Left ventricle myocardium inferior (tissue), 1 donor: ENCODE measurements around the gene TMEM42. TPM values are rescaled to one million over a fixed set of nuclear protein-coding genes. Genes with fewer than 3 reads are reported as not detected.

ENCODE experiments used
- DNase-seq: peaks from one replicate; pipeline ENCODE4 v3.0.0-alpha.2; 2020
- H3K27ac ChIP-seq: fragments of 200-600 bp; replicated peaks from 2 replicates; pipeline ENCODE4 v1.8.0; 2021
- H3K27me3 ChIP-seq: fragments of 200-600 bp; 2 replicates; pipeline ENCODE4 v1.8.0; 2021; ENCODE audit warnings: low read depth
- H3K36me3 ChIP-seq: fragments of 200-600 bp; 2 replicates; pipeline ENCODE4 v1.8.0; 2021
- H3K4me1 ChIP-seq: fragments of 200-600 bp; 2 replicates; pipeline ENCODE4 v1.8.0; 2021
- H3K4me3 ChIP-seq: fragments of 200-600 bp; 2 replicates; pipeline ENCODE4 v1.8.0; 2021; ENCODE audit warnings: mild to moderate bottlenecking, moderate library complexity
- H3K9me3 ChIP-seq: fragments of 200-600 bp; replicated peaks from 2 replicates; pipeline ENCODE4 v1.8.0; 2021
- CTCF ChIP-seq: fragments of 200-600 bp; IDR thresholded peaks from 2 replicates; pipeline ENCODE4 v1.8.0; 2021; ENCODE audit warnings: antibody characterized with exemption, mild to moderate bottlenecking, borderline replicate concordance
- intact Hi-C: fragments of 100-400 bp; cut with micrococcal nuclease; formaldehyde crosslinking; loops from one replicate; pipeline ENCODE4 v1.11.0; 2022
- total RNA-seq: library from RNA; stranded (reverse); fragmentation: NEBNext Ultra II Directional; extraction: Animal tissue kit (Norgen Biotek cat#: 25700); gene quantifications from one replicate; pipeline ENCODE4 v1.2.1, GENCODE V29; 2021
- donor health status: DM: no; HTN: yes; CAD: no; lungs with severe emphysema.

TMEM42 gene
- total RNA-seq, 1 donor from 2014 or later: 10.8 TPM

- Histone ChIP-seq H3K9me3 (no peaks in the 10 kb centered on the region), H3K4me3 (no peak overlapping the region), H3K4me1 (peaks cover 8% of the 10 kb centered on the region), H3K27me3 (peaks cover 21% of the 10 kb centered on the region), H3K36me3 (no peaks in the 10 kb centered on the region), H3K27ac (no peak overlapping the region)
- intact Hi-C loops: loop anchor here (5.0 kb wide), 1 partner anchor 378 kb away; no protein-coding TSS in a partner anchor
- DNase-seq: no peak
- no peak for TF ChIP-seq CTCF
Measured at GRCh38 chr3:44910693-44911092, 49.0 kb downstream of the TMEM42 start.

- Histone ChIP-seq H3K4me1 (peaks cover 16% of the 10 kb centered on the region), H3K9me3 (no peaks in the 10 kb centered on the region), H3K36me3 (peaks cover 6% of the 10 kb centered on the region), H3K27me3 (peaks cover 4% of the 10 kb centered on the region), H3K27ac (no peak overlapping the region), H3K4me3 (no peak overlapping the region)
- intact Hi-C loops: loop anchor here (5.0 kb wide), 1 partner anchor 382 kb away; no protein-coding TSS in a partner anchor
- TF ChIP-seq CTCF: peak; percentile 84
- DNase-seq: peak; percentile 56
Measured at GRCh38 chr3:44913868-44914468, 52.3 kb downstream of the TMEM42 start.

GRCh38 chr3:44914936-44915335 is 53.2 kb downstream of the TMEM42 start:
- Histone ChIP-seq H3K4me1 (peaks cover 16% of the 10 kb centered on the region), H3K36me3 (peaks cover 10% of the 10 kb centered on the region), H3K27me3 (no peaks in the 10 kb centered on the region), H3K4me3 (no peak overlapping the region), H3K27ac (no peak overlapping the region), H3K9me3 (no peaks in the 10 kb centered on the region)
- peak; percentile 38 for TF ChIP-seq CTCF
- intact Hi-C loops: loop anchor here (5.0 kb wide), 1 partner anchor 383 kb away; no protein-coding TSS in a partner anchor
- DNase-seq: no peak

Other genes starting within 250 kb of the TMEM42 start
- 11.6 TPM for gene ZNF197, start 236.9 kb upstream of the TMEM42 start, total RNA-seq
- 7.9 TPM for gene ZNF35, start 213.2 kb upstream of the TMEM42 start, total RNA-seq
- gene ZNF502, start 149.3 kb upstream of the TMEM42 start, total RNA-seq: 3.4 TPM
- gene ZNF501, start 132.3 kb upstream of the TMEM42 start, total RNA-seq: 5.3 TPM
- 32.4 TPM for gene KIAA1143, start 100.3 kb upstream of the TMEM42 start, total RNA-seq
- 0.85 TPM for gene KIF15, start 100.1 kb upstream of the TMEM42 start, total RNA-seq
- gene TGM4, start 12.7 kb downstream of the TMEM42 start, total RNA-seq: not detected
- gene ZDHHC3, start 114.3 kb downstream of the TMEM42 start, total RNA-seq: 40.2 TPM
- 27.2 TPM for gene EXOSC7, start 114.3 kb downstream of the TMEM42 start, total RNA-seq
- gene CLEC3B, start 164.4 kb downstream of the TMEM42 start, total RNA-seq: 80.8 TPM